ENCODE measurements around the gene TRIM9.
A peak's percentile ranks its signal among the peaks of the same experiment; 100 is the strongest.
"Not testable (repeated sequence)": the region's sequence is repeated elsewhere in the genome, so short reads cannot be mapped to it uniquely, and the experiment has no call there.

The TRIM9 gene

GRCh38 chr14:50967103-50967502, 127.8 kb downstream of the TRIM9 start:
- no peak for DNase-seq

- DNase-seq: peak in 13 of 56 donors; percentile 13 to 66 (median 33)
Measured at GRCh38 chr14:50964683-50965390, 130.1 kb downstream of the TRIM9 start.

- DNase-seq: no peak
Measured at GRCh38 chr14:50963919-50964318, 131.0 kb downstream of the TRIM9 start.

- DNase-seq: no peak
Measured at GRCh38 chr14:50961605-50962221, 133.2 kb downstream of the TRIM9 start.

- no peak for DNase-seq
Measured at GRCh38 chr14:50957296-50957695, 137.6 kb downstream of the TRIM9 start.

GRCh38 chr14:50956421-50956820, 138.5 kb downstream of the TRIM9 start:
- DNase-seq: not testable (repeated sequence)

- peak in 10 of 56 donors; percentile 13 to 39 (median 26) for DNase-seq
Measured at GRCh38 chr14:50955373-50956043, 139.4 kb downstream of the TRIM9 start.

- DNase-seq: peak in 6 of 56 donors; percentile 11 to 55 (median 32)
Measured at GRCh38 chr14:50954811-50955372, 140.0 kb downstream of the TRIM9 start.

- DNase-seq: no peak
Measured at GRCh38 chr14:50953502-50953901, 141.4 kb downstream of the TRIM9 start.

GRCh38 chr14:50951032-50951431, 143.9 kb downstream of the TRIM9 start:
- DNase-seq: no peak

- DNase-seq: no peak
Measured at GRCh38 chr14:50948205-50948604, 146.7 kb downstream of the TRIM9 start.

- no peak for DNase-seq
Measured at GRCh38 chr14:50947446-50947845, 147.5 kb downstream of the TRIM9 start.

GRCh38 chr14:50946234-50946935, 148.5 kb downstream of the TRIM9 start:
- DNase-seq: no peak

- peak in 6 of 56 donors; percentile 14 to 34 (median 20) for DNase-seq
Measured at GRCh38 chr14:50944647-50945413, 150.1 kb downstream of the TRIM9 start.

- DNase-seq: peak in 24 of 56 donors; percentile 13 to 52 (median 32)
Measured at GRCh38 chr14:50943943-50944646, 150.8 kb downstream of the TRIM9 start, which contains the start of gene PYGL. PYGL (minus strand) TSS chr14:50944483; CDS start chr14:50944403, 80 bp downstream.

GRCh38 chr14:50943261-50943942, 151.5 kb downstream of the TRIM9 start:
- DNase-seq: peak in 1 of 56 donors; percentile 15

GRCh38 chr14:50941638-50942037, 153.3 kb downstream of the TRIM9 start:
- not testable (repeated sequence) for DNase-seq

- DNase-seq: no peak
Measured at GRCh38 chr14:50941151-50941550, 153.8 kb downstream of the TRIM9 start.

- no peak for DNase-seq
Measured at GRCh38 chr14:50937800-50938199, 157.1 kb downstream of the TRIM9 start.
